ENCODE data around the gene ARHGEF40. TPM values are rescaled to one million over a fixed set of nuclear protein-coding genes. Genes with fewer than 3 reads are reported as not detected.

ARHGEF40 gene
- total RNA-seq, 1 experiment from 2014 or later, result 71.4 TPM

- Histone ChIP-seq H3K23ac (ENCODE audit: insufficient read length, low read depth, low read length) (no peak overlapping the region), H3K23me2 (ENCODE audit: insufficient read length, low read depth, low read length, poor library complexity, severe bottlenecking) (peaks cover 12% of the 10 kb centered on the region), H2BK5ac (ENCODE audit: insufficient read length, low read length) (no peak overlapping the region), H2BK20ac (ENCODE audit: low read depth, low read length, poor library complexity, severe bottlenecking) (no peak overlapping the region), H2BK15ac (ENCODE audit: low read depth, low read length) (no peak overlapping the region), H3K18ac (ENCODE audit: insufficient read length, low read depth, low read length) (peak overlapping the region; percentile 72), H3K4me1 (ENCODE audit: insufficient read depth, low read length) (peaks cover 23% of the 10 kb centered on the region), H3K56ac (ENCODE audit: insufficient read length, low read depth, low read length) (no peak overlapping the region), H2AFZ (ENCODE audit: low read length) (no peak overlapping the region), H3K9ac (ENCODE audit: extremely low read depth, insufficient read length, low read length) (peak overlapping the region; percentile 53), H3T11ph (ENCODE audit: low read length) (no peak overlapping the region), H3K14ac (ENCODE audit: insufficient read depth, low read length) (peak overlapping the region; percentile 85; the same call in 1 of the 2 replicates), H3K4ac (ENCODE audit: low read depth, low read length) (no peak overlapping the region), H2AK5ac (ENCODE audit: insufficient read length, low read length) (no peak overlapping the region), H4K20me1 (ENCODE audit: control insufficient read depth, insufficient read depth, insufficient read length) (peaks cover 1% of the 10 kb centered on the region), H2BK120ac (ENCODE audit: low read depth, low read length, poor library complexity, severe bottlenecking) (no peak overlapping the region), H3K27ac (ENCODE audit: insufficient read length, low read depth, low read length) (no peak overlapping the region), H3K79me1 (ENCODE audit: insufficient read depth, low read depth, low read length, poor library complexity, severe bottlenecking) (peaks cover 4% of the 10 kb centered on the region), H3K9me3 (ENCODE audit: control insufficient read depth, low read depth, low read length) (no peaks in the 10 kb centered on the region), H4K91ac (ENCODE audit: insufficient read length, low read depth, low read length) (no peak overlapping the region), H3K27me3 (ENCODE audit: insufficient read depth, low read length) (no peaks in the 10 kb centered on the region), H4K8ac (replicated peaks; ENCODE audit: insufficient read length, low read depth, low read length) (no peak overlapping the region), H3K79me2 (ENCODE audit: insufficient read depth, low read length) (peaks cover 12% of the 10 kb centered on the region; the same call in 1 of the 2 replicates), H3K4me2 (ENCODE audit: insufficient read depth, insufficient read length, low read length) (peak overlapping the region; percentile 73), H4K5ac (ENCODE audit: insufficient read length, low read depth, low read length) (no peak overlapping the region), H2BK12ac (ENCODE audit: insufficient read length, low read depth, low read length) (no peak overlapping the region)
- H3K9me3 Mint-ChIP-seq, result no peaks in the 10 kb centered on the region; a peak in 1 of 5 replicates
- H3K4me1 Mint-ChIP-seq, result peaks cover 74 to 76% of the 10 kb centered on the region in 2 experiments
- no peak for DNase-seq
- H3K36me3 Mint-ChIP-seq (ENCODE audit: insufficient read depth in 1 of 3, low read depth in 3 of 3), result peaks cover 15 to 20% (median 17%) of the 10 kb centered on the region in 3 experiments
- H3K27me3 Mint-ChIP-seq (ENCODE audit: low read depth), result no peaks in the 10 kb centered on the region; the same call in 1 of the 2 replicates
- peak overlapping the region; percentile 79 to 92 for H3K4me3 Mint-ChIP-seq
- H3K27ac Mint-ChIP-seq, result peak overlapping the region; percentile 84 to 96 (median 85)
- TF ChIP-seq, protein P1, sequence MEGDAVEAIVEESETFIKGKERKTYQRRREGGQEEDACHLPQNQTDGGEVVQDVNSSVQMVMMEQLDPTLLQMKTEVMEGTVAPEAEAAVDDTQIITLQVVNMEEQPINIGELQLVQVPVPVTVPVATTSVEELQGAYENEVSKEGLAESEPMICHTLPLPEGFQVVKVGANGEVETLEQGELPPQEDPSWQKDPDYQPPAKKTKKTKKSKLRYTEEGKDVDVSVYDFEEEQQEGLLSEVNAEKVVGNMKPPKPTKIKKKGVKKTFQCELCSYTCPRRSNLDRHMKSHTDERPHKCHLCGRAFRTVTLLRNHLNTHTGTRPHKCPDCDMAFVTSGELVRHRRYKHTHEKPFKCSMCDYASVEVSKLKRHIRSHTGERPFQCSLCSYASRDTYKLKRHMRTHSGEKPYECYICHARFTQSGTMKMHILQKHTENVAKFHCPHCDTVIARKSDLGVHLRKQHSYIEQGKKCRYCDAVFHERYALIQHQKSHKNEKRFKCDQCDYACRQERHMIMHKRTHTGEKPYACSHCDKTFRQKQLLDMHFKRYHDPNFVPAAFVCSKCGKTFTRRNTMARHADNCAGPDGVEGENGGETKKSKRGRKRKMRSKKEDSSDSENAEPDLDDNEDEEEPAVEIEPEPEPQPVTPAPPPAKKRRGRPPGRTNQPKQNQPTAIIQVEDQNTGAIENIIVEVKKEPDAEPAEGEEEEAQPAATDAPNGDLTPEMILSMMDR (conservative IDR thresholded peaks at IDR 0.05), result no peak
- WGBS (ENCODE audit: extremely low coverage, insufficient read length, low lambda C conversion rate), result no CpG with 5 or more reads among the region's 10 CpGs
Observed at GRCh38 chr14:21096978-21097635, 27.0 kb downstream of the ARHGEF40 start.
